Prostate gland (tissue), 2 donors: ENCODE measurements around the gene MEX3C. TPM values are rescaled to one million over a fixed set of nuclear protein-coding genes. Genes with fewer than 3 reads are reported as not detected.

Experiments used
- DNase-seq: peaks from one replicate; pipeline ENCODE4 v3.0.0-alpha.2; 2019; ENCODE audit warnings: low spot score
- H3K27ac ChIP-seq, 2 donors: fragments of 200-600 bp; sonication (generic); 2 replicates each; pipeline ENCODE4 v1.5.1; 2017 to 2019
- H3K27me3 ChIP-seq: fragments of 200-600 bp; sonication (generic); replicated peaks from 2 replicates; pipeline ENCODE4 v1.5.1; 2019; ENCODE audit not compliant: insufficient read depth
- H3K36me3 ChIP-seq, 2 donors: fragments of 200-600 bp; sonication (generic); 1 replicate in 1 of 2; 2 replicates in 1 of 2; pipeline versions ENCODE4 v1.5.1 to v1.8.1; 2017 to 2019
- H3K4me1 ChIP-seq: fragments of 200-600 bp; sonication (generic); replicated peaks from 2 replicates; pipeline ENCODE4 v1.5.1; 2019
- H3K4me3 ChIP-seq, 2 donors: fragments of 200-600 bp; sonication (generic); 2 replicates each; pipeline ENCODE4 v1.5.1; 2017 to 2019
- H3K9me3 ChIP-seq: fragments of 200-600 bp; sonication (generic); 2 replicates; pipeline ENCODE4 v1.5.1; 2017
- POLR2A ChIP-seq: fragments of 450-650 bp; IDR thresholded peaks from one replicate; pipeline ENCODE4 v1.6.1; 2016; ENCODE audit warnings: antibody characterized with exemption, mild to moderate bottlenecking
- POLR2AphosphoS5 ChIP-seq: sonication (generic); formaldehyde crosslinking; IDR thresholded peaks from one replicate; pipeline ENCODE4 v1.6.1; 2017; ENCODE audit warnings: antibody characterized with exemption
- WGBS: methylation state at CpG from one replicate; pipeline ENCODE4 v1.1.5; 2018; 5-methylcytosine and 5-hydroxymethylcytosine counted together
- intact Hi-C: fragments of 100-400 bp; cut with DNase I; formaldehyde crosslinking; loops from one replicate; pipeline ENCODE4 v1.14.2; 2022
- total RNA-seq, 2 donors: library from RNA; depleted of rRNA; stranded (reverse); fragments of >200 nt; gene quantifications; one replicate each; pipeline ENCODE4 v1.1.0, GENCODE V29; 2016
- TF ChIP-seq, protein P1 (sequence below), 4 experiments: fragments of 200-600 bp in 2 of 4; fragments of 450-650 bp in 2 of 4; sonication (generic) in 2 of 4; IDR thresholded peaks; 1 replicate in 3 of 4; 2 replicates in 1 of 4; pipeline ENCODE4 v1.5.1; 2016 to 2019; ENCODE audit warnings: antibody characterized with exemption in 4 of 4, mild to moderate bottlenecking in 2 of 4, moderate library complexity in 2 of 4

Gene MEX3C
- total RNA-seq, 2 donors from 2014 or later, result 29.2 to 54.0 TPM

DNA sequence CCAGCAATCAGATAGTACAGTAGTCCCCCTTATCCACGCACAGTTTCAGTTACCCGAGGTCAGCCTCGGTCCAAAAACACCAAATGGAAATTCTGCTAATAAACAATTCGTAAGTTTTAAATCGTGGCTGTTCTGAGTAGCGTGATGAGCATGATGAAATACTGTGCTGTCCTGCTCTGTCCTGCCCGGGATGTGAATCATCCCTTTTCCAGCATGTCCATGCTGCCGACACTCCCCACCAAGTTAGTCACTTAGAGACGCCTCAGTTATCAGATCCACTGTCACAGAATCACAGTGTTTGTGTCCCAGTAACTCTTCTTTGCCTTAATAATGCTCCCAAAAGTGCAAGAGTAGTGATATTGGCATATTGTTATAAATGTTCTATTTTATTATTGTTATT lies 62.1 kb downstream of the MEX3C start:
- no peak overlapping the region for H3K4me3 ChIP-seq
- H3K27me3 ChIP-seq, result no peaks in the 10 kb centered on the region
- no peak for DNase-seq
- no peaks in the 10 kb centered on the region for H3K4me1 ChIP-seq
- H3K27ac ChIP-seq, result no peak overlapping the region
- H3K36me3 ChIP-seq, result no peaks in the 10 kb centered on the region
- no peaks in the 10 kb centered on the region for H3K9me3 ChIP-seq
- 76% methylated on average over 9 of the region's 9 CpGs for WGBS
- intact Hi-C loops, result no loop called here
- TF ChIP-seq, protein P1, sequence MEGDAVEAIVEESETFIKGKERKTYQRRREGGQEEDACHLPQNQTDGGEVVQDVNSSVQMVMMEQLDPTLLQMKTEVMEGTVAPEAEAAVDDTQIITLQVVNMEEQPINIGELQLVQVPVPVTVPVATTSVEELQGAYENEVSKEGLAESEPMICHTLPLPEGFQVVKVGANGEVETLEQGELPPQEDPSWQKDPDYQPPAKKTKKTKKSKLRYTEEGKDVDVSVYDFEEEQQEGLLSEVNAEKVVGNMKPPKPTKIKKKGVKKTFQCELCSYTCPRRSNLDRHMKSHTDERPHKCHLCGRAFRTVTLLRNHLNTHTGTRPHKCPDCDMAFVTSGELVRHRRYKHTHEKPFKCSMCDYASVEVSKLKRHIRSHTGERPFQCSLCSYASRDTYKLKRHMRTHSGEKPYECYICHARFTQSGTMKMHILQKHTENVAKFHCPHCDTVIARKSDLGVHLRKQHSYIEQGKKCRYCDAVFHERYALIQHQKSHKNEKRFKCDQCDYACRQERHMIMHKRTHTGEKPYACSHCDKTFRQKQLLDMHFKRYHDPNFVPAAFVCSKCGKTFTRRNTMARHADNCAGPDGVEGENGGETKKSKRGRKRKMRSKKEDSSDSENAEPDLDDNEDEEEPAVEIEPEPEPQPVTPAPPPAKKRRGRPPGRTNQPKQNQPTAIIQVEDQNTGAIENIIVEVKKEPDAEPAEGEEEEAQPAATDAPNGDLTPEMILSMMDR (IDR thresholded peaks at IDR 0.05), result no peak
- no peak for TF ChIP-seq POLR2A
- TF ChIP-seq POLR2AphosphoS5, result no peak

DNA sequence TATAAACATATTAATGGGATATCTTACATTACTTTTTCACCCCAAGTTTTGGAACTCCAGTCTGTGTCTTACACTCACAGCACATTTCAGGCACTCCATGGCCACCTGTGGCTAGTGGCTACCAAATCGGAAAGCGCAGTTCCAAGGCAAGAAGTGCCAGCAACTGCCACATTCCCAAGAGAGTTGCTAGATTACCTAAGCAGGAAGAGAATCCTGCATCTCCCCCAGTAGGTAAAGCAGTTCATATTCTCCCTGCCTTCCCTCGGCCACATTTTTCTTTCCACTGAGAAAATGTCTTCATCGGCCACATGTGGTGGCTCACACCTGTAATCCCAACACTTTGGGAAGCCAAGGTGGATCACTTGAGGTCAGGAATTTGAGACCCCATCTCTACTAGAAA lies 62.8 kb downstream of the MEX3C start:
- Histone ChIP-seq H3K4me3 (no peak overlapping the region), H3K36me3 (no peaks in the 10 kb centered on the region), H3K4me1 (no peaks in the 10 kb centered on the region), H3K27me3 (no peaks in the 10 kb centered on the region), H3K27ac (no peak overlapping the region), H3K9me3 (no peaks in the 10 kb centered on the region)
- TF ChIP-seq POLR2A, result no peak
- no peak for DNase-seq
- WGBS, result 96% methylated on average over 4 of the region's 4 CpGs
- intact Hi-C loops, result no loop called here

- 83% methylated on average over 12 of the region's 12 CpGs for WGBS
- TF ChIP-seq, protein P1 (IDR thresholded peaks at IDR 0.05), result no peak
- no peak for TF ChIP-seq POLR2AphosphoS5
- TF ChIP-seq POLR2A, result no peak
- Histone ChIP-seq H3K27ac (no peak overlapping the region), H3K27me3 (no peaks in the 10 kb centered on the region), H3K36me3 (no peaks in the 10 kb centered on the region), H3K4me3 (no peak overlapping the region), H3K9me3 (no peaks in the 10 kb centered on the region), H3K4me1 (no peaks in the 10 kb centered on the region)
- DNase-seq, result no peak
- intact Hi-C loops, result no loop called here
Measured at GRCh38 chr18:51133580-51134160, 63.8 kb downstream of the MEX3C start.

DNA sequence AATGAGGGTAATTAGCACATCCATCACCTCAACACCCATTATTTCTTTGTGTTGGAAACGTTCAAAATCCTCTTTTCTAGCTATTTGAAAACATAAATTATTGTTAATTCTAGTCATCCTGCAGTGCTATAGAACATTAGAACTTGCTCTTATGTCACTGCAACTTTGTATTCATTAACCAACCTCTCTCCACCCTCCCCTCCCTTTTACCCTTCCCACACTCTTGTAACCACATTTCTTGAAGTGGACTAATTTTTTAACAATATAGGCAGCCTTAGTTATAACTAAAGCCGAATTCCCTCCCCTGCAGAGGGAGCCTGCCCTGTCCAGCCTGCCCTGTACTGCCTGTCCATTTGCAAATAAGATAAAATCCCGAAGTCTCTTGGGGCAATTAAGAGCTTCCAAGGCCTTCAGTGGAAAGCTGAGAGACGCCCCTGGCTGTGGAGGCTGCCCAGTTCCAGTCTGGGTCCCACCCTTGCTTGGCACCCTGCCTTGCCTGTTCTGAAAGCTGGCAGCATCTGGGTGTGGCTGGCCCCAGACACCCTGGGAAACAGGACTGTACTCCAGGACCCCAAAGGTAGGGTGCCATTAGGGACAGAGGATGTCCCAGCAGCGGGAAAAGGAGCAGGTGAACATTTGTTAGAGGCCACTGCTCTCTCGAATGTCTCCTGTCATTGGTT lies 65.1 kb downstream of the MEX3C start:
- no peak for DNase-seq
- Histone ChIP-seq H3K27ac (no peak overlapping the region), H3K36me3 (no peaks in the 10 kb centered on the region), H3K9me3 (no peaks in the 10 kb centered on the region), H3K4me3 (no peak overlapping the region), H3K27me3 (no peaks in the 10 kb centered on the region), H3K4me1 (no peaks in the 10 kb centered on the region)
- intact Hi-C loops, result no loop called here
- no peak for TF ChIP-seq POLR2A
- 62% methylated on average over 6 of the region's 6 CpGs for WGBS

GRCh38 chr18:51128533-51128932 lies 68.9 kb downstream of the MEX3C start:
- WGBS, result 82% methylated on average over 4 of the region's 4 CpGs
- no peak overlapping the region for H3K27ac ChIP-seq
- H3K4me1 ChIP-seq, result no peaks in the 10 kb centered on the region
- H3K36me3 ChIP-seq, result no peaks in the 10 kb centered on the region
- TF ChIP-seq, protein P1 (IDR thresholded peaks at IDR 0.05), result no peak
- TF ChIP-seq POLR2A, result no peak
- no peak for TF ChIP-seq POLR2AphosphoS5
- no peak overlapping the region for H3K4me3 ChIP-seq
- DNase-seq, result no peak
- no peaks in the 10 kb centered on the region for H3K27me3 ChIP-seq
- intact Hi-C loops, result no loop called here
- H3K9me3 ChIP-seq, result no peaks in the 10 kb centered on the region

DNA sequence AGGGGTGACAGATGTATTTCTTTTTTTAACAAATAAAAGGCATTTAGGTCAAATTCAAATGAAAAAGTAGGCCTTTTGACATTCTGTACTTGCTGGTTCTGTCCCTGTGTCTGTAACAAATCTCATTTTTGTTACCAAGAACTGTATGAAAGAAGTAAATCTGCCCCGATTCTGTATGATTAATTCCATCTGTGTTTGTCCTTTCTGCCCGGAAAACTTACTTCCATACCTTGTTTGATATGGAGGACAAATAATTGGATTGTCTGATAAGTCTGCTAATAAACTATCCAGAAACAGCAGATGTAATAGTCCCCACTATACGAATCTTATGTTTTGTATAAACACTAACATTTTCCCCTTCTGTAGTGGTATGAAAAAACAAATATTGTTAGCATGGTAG lies 69.8 kb downstream of the MEX3C start:
- Histone ChIP-seq H3K4me1 (no peaks in the 10 kb centered on the region), H3K27ac (no peak overlapping the region), H3K9me3 (no peaks in the 10 kb centered on the region), H3K36me3 (no peaks in the 10 kb centered on the region), H3K4me3 (no peak overlapping the region), H3K27me3 (no peaks in the 10 kb centered on the region)
- TF ChIP-seq POLR2A (no peak), POLR2AphosphoS5 (no peak)
- TF ChIP-seq, protein P1 (IDR thresholded peaks at IDR 0.05), result no peak
- DNase-seq, result no peak
- 53% methylated on average over 3 of the region's 3 CpGs for WGBS
- intact Hi-C loops, result no loop called here
